ENCODE measurements around the gene CRTAP. TPM values are rescaled to one million over a fixed set of nuclear protein-coding genes. Genes with fewer than 3 reads are reported as not detected.
"Not testable (repeated sequence)": the region's sequence is repeated elsewhere in the genome, so short reads cannot be mapped to it uniquely, and the experiment has no call there.

Gene CRTAP
- total RNA-seq, 2 donors from 2014 or later = 57.3 to 62.8 TPM

DNA sequence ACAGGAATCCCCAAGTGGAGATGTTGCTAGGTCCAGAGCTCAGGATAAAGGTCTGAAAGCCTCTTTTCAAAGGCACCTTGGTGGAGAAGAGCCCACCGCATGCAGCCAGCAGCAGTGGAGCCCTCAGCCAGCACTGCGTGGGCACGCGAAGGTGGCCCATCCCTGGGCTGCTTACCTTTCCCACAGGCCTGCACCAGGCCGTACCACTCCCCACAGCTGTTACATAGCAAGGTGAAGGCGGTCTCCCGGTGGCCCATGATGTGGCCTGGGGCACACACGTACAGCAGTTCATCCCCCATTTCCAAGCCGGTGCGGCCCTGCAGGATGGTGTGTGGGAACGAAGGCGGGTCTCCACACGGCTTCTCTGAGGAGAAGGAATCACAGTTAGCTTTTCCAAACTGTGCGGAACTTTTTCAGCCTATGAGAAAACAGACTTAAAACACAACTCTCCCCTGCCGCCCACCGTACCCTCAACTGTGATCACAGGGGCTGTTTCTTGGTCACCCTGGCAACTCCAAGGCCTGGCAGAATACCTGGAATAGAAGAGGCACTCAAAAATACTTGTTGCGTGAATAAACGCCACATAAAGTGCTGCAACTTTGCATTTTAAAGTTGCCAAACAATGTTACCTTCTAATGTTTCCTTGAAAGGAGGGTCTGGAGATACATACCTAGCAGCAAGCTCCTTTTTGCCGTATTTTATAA, 61.0 kb downstream of the CRTAP start:
- no peak overlapping the region for H3K27ac Mint-ChIP-seq
- no peak overlapping the region for H3K4me3 Mint-ChIP-seq
- H3K9me3 ChIP-seq (ENCODE audit: control insufficient read depth, low read length, poor library complexity, severe bottlenecking) = no peaks in the 10 kb centered on the region
- H3K36me3 Mint-ChIP-seq (ENCODE audit: low read depth) = no peaks in the 10 kb centered on the region
- ATAC-seq (no peak), DNase-seq (no peak)
- H3K4me1 Mint-ChIP-seq = peaks cover 5% of the 10 kb centered on the region
- no peaks in the 10 kb centered on the region for H3K27me3 Mint-ChIP-seq

DNA sequence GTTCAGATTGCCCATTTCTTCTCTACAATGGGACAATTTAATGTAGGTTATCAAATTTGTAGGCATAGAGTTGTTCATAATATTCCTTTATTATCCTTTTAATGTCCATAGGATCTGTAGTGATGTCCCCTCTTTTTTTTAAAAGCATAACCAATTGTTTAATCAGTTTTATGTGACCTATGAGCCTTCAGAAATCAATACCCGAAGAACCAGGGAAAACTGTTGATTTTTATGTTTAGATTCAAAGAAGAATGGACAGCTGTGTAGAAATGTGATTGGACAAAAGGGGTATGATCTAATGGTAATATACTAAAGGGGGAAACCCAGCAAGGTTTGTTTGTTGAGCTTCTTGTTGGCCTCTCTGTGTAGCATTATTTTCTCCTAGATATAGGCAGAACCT, 65.3 kb downstream of the CRTAP start:
- ATAC-seq = no peak

DNA sequence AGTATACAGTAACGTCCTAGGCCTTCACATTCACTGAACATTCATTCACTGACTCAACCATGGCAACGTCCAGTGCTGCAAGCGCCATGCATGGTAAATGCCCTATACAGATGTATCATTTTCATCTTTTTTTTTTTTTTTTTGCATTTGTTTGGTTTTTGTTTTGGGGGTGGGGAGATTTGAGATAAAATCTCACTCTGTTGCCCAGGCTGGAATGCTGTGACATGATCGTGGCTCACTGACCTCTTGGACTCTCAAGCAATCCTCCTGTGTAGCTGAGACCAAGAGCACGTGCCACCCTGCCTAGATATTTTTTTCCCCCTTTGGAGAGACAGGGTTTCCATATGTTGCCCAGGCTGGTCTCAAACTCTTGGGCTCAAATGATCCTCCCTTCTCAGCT, 67.4 kb downstream of the CRTAP start:
- peaks cover 8% of the 10 kb centered on the region for H3K27me3 Mint-ChIP-seq
- H3K27ac Mint-ChIP-seq = no peak overlapping the region

More for the DNA sequence above, 65.3 kb downstream of the CRTAP start:
- no peak for DNase-seq
- Mint-ChIP-seq H3K4me1 (no peaks in the 10 kb centered on the region), H3K27me3 (no peaks in the 10 kb centered on the region), H3K36me3 (ENCODE audit: low read depth) (no peaks in the 10 kb centered on the region), H3K27ac (no peak overlapping the region), H3K4me3 (no peak overlapping the region)
- H3K9me3 ChIP-seq (ENCODE audit: control insufficient read depth, low read length, poor library complexity, severe bottlenecking) = peaks cover 2% of the 10 kb centered on the region

DNA sequence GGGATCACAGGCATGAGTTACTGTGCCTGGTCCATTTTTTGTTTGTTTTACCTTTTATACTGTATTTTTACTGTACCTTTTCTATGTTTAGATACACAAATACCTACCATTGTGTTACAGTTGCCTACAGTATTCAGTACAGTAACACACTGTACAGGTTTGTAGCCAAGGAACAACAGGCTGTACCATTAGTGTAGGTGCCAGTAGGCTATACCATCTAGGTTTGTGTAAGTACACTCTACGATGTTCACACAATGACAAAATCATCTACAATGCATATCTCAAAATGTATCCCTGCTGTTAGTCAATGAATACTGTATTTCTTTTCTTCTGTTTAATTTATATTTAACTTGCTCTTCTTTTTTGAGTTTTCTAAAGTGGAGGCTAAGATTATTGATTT, 67.8 kb downstream of the CRTAP start:
- not testable (repeated sequence) for H3K27ac Mint-ChIP-seq; DNase-seq; H3K4me1 Mint-ChIP-seq; H3K9me3 ChIP-seq (ENCODE audit: control insufficient read depth, low read length, poor library complexity, severe bottlenecking); H3K36me3 Mint-ChIP-seq (ENCODE audit: low read depth); H3K4me3 Mint-ChIP-seq; ATAC-seq
- peaks cover 11% of the 10 kb centered on the region for H3K27me3 Mint-ChIP-seq

More for the DNA sequence above, 67.4 kb downstream of the CRTAP start:
- Mint-ChIP-seq H3K4me1 (no peaks in the 10 kb centered on the region), H3K36me3 (ENCODE audit: low read depth) (no peaks in the 10 kb centered on the region), H3K4me3 (no peak overlapping the region)
- ATAC-seq = no peak
- DNase-seq = no peak
- H3K9me3 ChIP-seq (ENCODE audit: control insufficient read depth, low read length, poor library complexity, severe bottlenecking) = peaks cover 2% of the 10 kb centered on the region

DNA sequence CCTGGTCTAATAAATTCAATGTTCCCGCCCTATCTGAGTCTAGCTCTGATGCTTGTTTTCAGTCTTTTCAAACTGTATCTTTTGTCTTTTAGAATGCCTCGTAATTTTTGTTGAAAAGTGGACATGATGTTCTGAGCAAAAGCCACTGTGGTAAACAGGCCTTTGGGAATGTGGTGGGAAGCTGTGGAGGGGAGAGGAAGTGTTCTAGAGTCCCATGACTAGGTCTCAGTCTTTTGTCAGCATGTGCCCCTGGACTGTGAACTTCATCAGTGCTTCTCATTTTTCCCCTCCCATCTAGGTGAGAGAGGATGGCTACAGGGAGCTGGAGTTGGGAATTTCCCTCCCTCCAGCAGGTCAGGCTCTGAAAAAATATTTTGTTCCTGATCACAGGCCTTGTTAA, 71.0 kb downstream of the CRTAP start:
- Mint-ChIP-seq H3K36me3 (ENCODE audit: low read depth) (no peaks in the 10 kb centered on the region), H3K4me1 (no peaks in the 10 kb centered on the region), H3K27ac (no peak overlapping the region)

DNA sequence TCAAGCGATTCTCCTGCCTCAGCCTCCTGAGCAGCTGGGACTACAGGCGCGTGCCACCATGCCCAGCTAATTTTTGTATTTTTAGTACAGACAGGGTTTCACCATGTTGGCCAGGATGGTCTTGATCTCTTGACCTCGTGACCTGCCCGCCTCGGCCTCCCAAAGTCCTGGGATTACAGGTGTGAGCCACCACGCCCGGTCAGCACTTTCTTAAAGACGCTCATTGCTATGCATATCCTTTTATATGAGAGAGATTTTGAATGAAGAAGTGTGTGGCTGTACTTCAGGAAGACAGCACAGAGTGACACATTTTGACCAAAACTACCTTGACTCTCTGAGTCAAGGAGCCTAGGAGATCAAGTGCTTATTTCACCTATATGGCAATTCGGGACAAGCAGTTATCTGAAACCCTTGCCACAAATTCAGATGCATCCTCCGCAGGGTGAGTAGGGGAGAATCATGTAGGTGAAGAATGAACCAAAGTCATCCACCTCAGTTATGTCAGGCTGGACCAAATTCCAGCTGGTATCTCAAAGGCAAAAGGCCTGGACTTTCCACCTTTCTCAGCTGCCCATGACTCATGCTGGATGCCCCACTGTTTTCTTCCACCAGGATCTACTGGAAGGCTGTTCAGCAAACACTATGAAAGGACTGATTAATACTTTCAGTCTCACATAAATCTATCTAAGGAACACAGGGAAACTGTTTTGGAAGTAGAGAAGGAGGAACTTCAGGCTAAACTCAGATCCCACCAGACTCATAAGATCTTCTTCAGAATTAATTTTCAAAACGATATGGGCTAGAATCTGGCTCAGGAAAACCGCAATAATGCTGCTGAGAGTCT, 72.9 kb downstream of the CRTAP start:
- Mint-ChIP-seq H3K27ac (no peak overlapping the region), H3K4me1 (no peaks in the 10 kb centered on the region), H3K27me3 (peaks cover 28% of the 10 kb centered on the region), H3K4me3 (no peak overlapping the region), H3K36me3 (ENCODE audit: low read depth) (no peaks in the 10 kb centered on the region)
- H3K9me3 ChIP-seq (ENCODE audit: control insufficient read depth, low read length, poor library complexity, severe bottlenecking) = peaks cover 2% of the 10 kb centered on the region
- ATAC-seq = no peak
- DNase-seq = no peak

More for the DNA sequence above, 71.0 kb downstream of the CRTAP start:
- ATAC-seq (no peak), DNase-seq (no peak)
- H3K9me3 ChIP-seq (ENCODE audit: control insufficient read depth, low read length, poor library complexity, severe bottlenecking) = peaks cover 2% of the 10 kb centered on the region
- no peak overlapping the region for H3K4me3 Mint-ChIP-seq
- peaks cover 28% of the 10 kb centered on the region for H3K27me3 Mint-ChIP-seq

DNA sequence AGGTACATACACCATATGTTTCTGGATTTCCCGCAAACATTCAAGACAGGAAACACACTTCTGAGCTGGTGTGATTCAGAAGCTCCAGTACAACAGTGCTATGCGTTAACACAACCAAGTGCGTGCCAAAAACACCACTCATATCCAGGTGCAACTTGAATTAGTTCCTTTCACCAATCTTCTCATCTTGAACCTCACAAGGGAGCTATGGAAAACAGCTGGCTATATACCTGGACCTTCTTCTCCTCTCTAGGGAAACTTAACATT, 73.5 kb downstream of the CRTAP start:
- Mint-ChIP-seq H3K27ac (no peak overlapping the region), H3K4me3 (no peak overlapping the region), H3K36me3 (ENCODE audit: low read depth) (no peaks in the 10 kb centered on the region), H3K4me1 (no peaks in the 10 kb centered on the region), H3K27me3 (peaks cover 28% of the 10 kb centered on the region)
- ATAC-seq (no peak), DNase-seq (no peak)
- H3K9me3 ChIP-seq (ENCODE audit: control insufficient read depth, low read length, poor library complexity, severe bottlenecking) = peaks cover 2% of the 10 kb centered on the region

DNA sequence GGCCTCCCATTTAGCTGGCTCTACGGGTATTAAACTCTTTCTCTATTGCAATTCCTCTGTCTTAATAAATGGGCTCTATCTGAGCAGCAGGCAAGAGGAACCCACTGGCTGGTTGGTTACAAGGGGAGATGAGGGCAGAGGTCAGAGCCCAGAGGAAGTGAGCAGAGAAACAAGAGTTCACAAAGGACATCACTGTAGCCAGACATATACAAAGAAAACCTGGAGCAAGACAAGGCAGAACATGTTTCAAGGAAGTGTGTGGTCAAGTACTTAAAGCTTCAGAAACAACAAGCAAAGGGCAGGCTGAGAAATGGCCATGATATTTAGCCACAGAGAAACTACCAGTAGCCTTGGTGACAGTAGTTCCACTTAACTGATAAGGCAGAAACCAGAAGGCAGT, 80.5 kb downstream of the CRTAP start:
- Mint-ChIP-seq H3K4me1 (no peaks in the 10 kb centered on the region), H3K27ac (no peak overlapping the region), H3K27me3 (peaks cover 14% of the 10 kb centered on the region), H3K4me3 (peak overlapping the region; percentile 2), H3K36me3 (ENCODE audit: low read depth) (no peaks in the 10 kb centered on the region)
- ATAC-seq = no peak
- H3K9me3 ChIP-seq (ENCODE audit: control insufficient read depth, low read length, poor library complexity, severe bottlenecking) = no peaks in the 10 kb centered on the region
- DNase-seq = no peak

DNA sequence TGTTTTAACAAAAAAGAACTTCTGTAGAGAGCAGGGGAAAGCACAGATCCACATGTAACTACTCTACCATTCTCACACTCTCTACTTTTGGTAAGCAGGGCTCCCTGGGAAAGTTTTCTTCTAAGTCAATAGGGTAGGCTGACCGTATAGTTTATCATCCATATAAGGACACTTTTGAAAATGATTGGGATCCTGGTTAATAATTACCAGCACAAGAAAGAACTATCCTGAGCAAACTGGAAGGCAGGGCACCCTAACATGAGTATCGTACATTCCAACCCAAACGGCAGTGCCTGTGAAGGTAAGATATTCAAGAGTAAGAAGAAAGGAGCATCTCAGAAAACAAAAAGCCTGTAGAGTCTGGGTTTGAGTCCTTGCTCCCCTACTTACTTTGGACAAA, 82.7 kb downstream of the CRTAP start:
- no peaks in the 10 kb centered on the region for H3K4me1 Mint-ChIP-seq
- no peaks in the 10 kb centered on the region for H3K9me3 ChIP-seq (ENCODE audit: control insufficient read depth, low read length, poor library complexity, severe bottlenecking)
- no peak for DNase-seq
- H3K27me3 Mint-ChIP-seq = peaks cover 14% of the 10 kb centered on the region
- ATAC-seq = no peak
- no peak overlapping the region for H3K4me3 Mint-ChIP-seq
- H3K36me3 Mint-ChIP-seq (ENCODE audit: low read depth) = no peaks in the 10 kb centered on the region
- H3K27ac Mint-ChIP-seq = no peak overlapping the region

Other genes with a start within 250 kb of the CRTAP start
- gene CCR4, start 162.4 kb upstream of the CRTAP start, total RNA-seq = 100 to 1,000 TPM; 117 to 149 TPM
- gene GLB1, start 16.9 kb upstream of the CRTAP start, total RNA-seq = 10 to 100 TPM; 29.8 to 37.3 TPM
- 10 to 100 TPM; 13.6 to 15.0 TPM for gene TMPPE, start 16.9 kb upstream of the CRTAP start, total RNA-seq
- not detected for gene SUSD5, start 104.8 kb downstream of the CRTAP start, total RNA-seq
- gene FBXL2, start 163.4 kb downstream of the CRTAP start, total RNA-seq = not detected